NCI-H2171 (cell line): ENCODE results near the gene VAT1L.

Experiments
- DNase-seq: peaks from one replicate; lab custom pipeline; 2025; lab: John Stamatoyannopoulos, UW

VAT1L gene

GRCh38 chr16:77993111-77993985 lies 205.0 kb downstream of the VAT1L start:
- DNase-seq: no peak

- DNase-seq: no peak
Observed at GRCh38 chr16:77995843-77996455, 207.6 kb downstream of the VAT1L start.

DNA sequence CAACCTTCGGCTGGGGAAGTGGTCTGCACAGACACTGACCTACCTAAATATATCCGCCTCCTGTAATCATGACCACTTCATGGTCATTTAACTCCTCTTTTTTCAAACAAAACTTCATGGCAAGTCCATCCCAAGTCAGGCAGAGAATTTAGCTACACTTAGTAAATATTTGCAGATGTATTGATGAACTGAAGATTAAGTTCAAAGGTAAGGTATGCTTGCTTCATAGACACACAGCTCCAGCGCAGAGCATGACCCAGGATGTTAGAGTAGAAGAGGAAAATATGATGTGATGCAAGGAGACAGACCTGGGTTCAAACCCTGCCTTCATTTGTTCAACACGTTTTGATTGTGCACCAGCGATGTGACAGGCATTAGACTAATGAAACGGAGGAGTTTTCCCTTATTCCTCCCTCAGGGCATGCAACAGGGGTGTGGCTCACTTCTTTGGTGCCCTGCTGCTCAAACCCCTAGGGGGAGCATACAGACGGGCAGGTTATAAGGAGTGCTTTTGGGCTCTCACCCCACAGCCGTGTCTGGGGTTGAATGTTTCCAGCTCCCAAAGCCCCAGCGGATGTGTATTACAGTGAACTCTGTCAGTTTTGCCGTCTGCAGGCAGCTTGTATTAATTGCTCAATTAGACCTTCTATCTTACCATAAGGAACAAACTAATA lies 210.1 kb downstream of the VAT1L start:
- DNase-seq: no peak

DNA sequence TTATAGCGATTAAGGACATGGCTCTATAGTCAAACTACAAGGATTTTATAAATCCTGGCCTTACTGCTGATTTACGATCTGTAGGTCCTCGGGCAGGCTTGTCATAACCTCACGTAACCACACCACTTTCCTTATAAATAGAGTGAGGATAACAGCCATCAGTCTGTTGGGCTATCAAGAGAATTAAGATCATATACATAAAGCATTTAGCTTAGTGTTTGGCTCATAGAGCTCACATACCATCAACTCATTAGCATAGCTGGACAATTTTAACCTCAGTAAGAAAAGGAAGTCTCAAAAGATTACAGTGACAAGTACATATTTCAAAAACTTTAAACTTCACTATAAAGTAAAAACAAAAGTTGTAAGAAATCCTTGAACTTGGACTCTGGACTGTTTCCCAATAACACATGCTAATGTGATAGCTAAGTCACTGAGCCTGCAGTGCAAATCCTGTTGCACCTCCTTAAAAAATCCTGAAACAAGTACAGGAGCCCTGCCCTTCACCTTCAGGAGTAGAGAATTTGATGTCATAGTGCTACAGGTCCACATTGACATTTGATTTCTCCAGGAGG lies 213.2 kb downstream of the VAT1L start:
- DNase-seq: no peak

- DNase-seq: peak; percentile 47
Observed at GRCh38 chr16:78002915-78003538, 214.7 kb downstream of the VAT1L start.

GRCh38 chr16:78004517-78004916 lies 216.2 kb downstream of the VAT1L start:
- no peak for DNase-seq

GRCh38 chr16:78005881-78006280 lies 217.5 kb downstream of the VAT1L start:
- no peak for DNase-seq

DNA sequence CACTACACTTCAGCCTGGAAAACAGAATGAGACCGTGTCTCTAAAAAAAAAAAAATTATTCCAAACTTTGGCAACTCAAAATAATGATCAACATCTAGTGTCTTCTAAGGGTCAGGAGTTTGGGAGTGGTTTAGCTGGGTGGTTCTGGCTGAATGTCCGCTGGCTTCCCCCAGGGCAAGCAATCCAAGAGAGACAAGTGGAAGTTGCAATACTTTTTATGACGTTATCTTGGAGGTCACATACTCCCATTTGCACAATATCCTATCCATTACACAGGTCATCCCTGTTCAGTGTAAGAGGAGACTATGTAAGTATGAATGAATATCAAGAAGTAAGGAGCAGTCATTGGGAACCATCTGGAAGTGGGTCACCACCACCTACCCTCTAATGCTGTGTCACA lies 218.8 kb downstream of the VAT1L start:
- DNase-seq: no peak

DNA sequence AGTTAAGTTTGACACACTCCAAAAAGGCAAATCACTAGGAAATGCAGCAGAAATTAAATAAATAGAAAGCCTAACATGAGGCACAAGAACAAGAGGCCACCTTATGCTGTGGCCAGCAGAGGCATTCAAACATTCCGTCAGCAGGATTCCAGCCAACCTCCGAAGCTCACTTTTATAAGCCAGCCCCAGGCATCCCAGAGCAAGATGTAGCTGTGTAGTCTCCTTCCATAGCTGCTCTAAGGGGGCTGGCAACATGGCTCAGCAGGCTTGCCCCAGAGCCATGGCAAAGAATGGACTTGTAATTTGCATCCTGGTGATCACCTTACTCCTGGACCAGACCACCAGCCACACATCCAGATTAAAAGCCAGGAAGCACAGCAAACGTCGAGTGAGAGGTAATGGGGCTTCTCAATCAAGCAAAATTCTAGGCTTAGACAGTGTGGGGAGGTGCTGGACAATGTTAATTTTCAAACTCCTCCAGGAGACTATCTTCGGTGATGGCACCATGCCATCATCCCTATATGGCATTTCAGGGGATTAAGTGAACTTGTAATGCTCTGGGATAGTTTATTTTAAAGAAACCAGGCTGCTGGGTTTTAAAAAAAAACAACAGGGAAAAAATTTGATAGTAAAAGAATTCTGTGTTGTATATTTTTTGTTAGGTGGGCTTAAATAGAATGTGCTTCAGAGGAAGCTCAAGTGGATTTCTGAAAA lies 234.1 kb downstream of the VAT1L start, which contains the start of gene CLEC3A:
TSS of gene CLEC3A (plus strand) at position 202 of the 714 bp plus-strand sequence. CDS start at position 281, 79 bp downstream.
- no peak for DNase-seq

DNA sequence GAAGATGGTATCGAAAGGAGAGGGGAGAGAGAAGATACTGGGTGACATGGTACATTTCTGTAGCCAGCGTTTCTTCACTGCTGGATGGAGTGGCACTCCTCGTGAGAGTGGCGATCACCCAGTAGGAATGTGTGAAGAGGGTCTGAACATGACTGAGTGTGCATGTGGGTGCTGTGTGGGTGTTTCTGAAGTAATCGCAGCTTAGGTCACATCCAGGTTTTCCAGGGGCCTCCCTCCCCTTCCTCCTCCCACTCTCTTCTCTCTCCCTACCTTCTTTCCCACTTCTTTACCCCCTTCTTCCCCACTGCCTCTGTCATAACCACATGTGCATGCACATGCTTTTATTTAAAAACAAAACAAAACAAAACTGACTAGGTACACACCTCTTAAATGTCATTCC lies 235.8 kb downstream of the VAT1L start:
- DNase-seq: no peak

DNA sequence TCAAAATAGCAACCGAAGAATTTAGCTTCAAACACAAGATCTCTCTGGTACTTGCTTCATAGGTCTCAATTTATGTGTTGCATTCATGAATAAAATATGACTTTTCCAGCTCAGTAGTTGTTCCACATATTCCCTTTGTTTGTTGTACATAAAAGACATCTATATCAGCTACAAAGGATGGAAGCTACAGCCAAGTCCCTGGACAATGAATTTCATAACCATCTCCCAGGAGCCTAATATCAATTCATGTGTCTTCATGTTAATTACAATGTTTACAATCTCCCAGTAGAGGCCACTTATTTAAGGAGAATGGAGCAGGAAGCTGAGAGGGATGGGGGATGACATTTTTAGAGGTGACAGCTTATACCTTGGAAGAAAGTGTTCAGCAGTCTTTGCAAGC lies 237.3 kb downstream of the VAT1L start:
- DNase-seq: no peak

DNA sequence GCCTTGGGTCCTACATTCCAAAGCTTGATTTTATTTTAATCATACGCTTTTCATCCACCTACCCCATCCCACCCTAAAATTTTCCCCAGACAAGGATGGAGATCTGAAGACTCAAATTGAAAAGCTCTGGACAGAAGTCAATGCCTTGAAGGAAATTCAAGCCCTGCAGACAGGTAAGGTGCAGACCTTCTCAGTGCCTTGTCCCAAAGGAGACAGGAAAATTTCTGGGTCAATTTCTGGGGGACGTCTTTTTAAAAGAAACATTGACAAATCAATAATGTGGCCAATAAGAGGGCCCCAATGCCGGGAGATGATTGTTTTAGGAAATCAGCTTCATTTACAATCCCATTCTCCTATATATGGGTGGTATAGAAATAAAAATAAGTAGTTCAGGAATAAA lies 239.7 kb downstream of the VAT1L start:
- DNase-seq: no peak
